Upper lobe of left lung (tissue), 4 donors: ENCODE measurements around the gene KCNJ6.

Source experiments
- CTCF ChIP-seq, 6 experiments: fragments of 450-650 bp in 4 of 6; fragments of 200-600 bp in 2 of 6; sonication (generic) in 2 of 6; IDR thresholded peaks; one replicate each; pipeline ENCODE4 v1.5.1; 2016 to 2019; ENCODE audit warnings: antibody characterized with exemption in 6 of 6
- POLR2A ChIP-seq, 4 donors: fragments of 450-650 bp; IDR thresholded peaks; one replicate each; pipeline ENCODE4 v1.5.1; 2016 to 2017; ENCODE audit warnings: antibody characterized with exemption in 4 of 4, mild to moderate bottlenecking in 2 of 4

- TF ChIP-seq CTCF (IDR thresholded peaks at IDR 0.05) (no peak), POLR2A (IDR thresholded peaks at IDR 0.05) (no peak)
Measured at GRCh38 chr21:37671381-37671780, 244.9 kb downstream of the KCNJ6 start.
